HG03442 (cell line): ENCODE data around the gene IGF1R.
"Not testable (repeated sequence)": the region's sequence is repeated elsewhere in the genome, so short reads cannot be mapped to it uniquely, and the experiment has no call there.

Source experiments
- ATAC-seq: cut with Tn5 transposase; IDR thresholded peaks from one replicate; pipeline ENCODE4 v1.9.1; 2021; ENCODE audit warnings: mild to moderate bottlenecking, moderate library complexity; ENCODE audit not compliant: unreplicated experiment

The IGF1R gene

GRCh38 chr15:98955331-98955730 is 307.0 kb downstream of the IGF1R start:
- no peak for ATAC-seq

DNA sequence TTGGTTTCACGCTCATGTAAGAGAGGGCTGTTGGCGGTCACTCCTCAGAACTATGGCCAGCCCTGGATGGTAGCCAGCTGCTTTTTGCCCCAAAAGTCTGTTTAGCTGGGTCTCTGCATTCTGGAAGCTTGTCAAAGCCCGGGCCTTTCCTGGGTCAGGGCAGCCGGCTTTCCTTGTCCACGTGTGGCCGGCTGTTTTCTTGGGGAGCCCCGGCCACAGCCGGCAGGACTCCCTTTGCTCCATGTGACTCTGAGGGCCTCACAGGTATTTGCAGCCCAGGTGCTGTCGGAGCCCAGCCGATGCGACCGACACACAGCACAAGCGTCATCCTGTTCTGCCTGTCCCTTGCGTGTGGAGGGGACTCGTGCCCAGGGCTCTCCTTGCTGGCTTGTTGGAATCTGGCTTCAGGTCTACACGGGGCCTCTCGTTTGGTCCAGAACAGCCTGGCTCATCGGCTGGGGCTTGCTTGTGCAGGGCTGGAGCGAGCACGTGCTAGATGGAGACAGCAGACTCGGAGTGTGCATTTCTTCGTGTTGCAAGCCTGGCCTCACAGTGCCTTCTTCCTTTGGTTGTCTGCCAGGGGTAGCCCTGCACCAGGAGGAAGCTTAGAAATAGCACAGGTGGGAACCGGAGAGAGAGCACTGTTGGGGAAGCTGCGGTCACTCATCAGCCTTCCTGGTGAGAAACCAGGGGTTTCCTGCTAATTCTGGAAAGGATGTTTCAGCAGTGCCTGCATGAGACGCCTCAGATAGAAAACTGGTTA is 307.8 kb downstream of the IGF1R start:
- ATAC-seq, result no peak

DNA sequence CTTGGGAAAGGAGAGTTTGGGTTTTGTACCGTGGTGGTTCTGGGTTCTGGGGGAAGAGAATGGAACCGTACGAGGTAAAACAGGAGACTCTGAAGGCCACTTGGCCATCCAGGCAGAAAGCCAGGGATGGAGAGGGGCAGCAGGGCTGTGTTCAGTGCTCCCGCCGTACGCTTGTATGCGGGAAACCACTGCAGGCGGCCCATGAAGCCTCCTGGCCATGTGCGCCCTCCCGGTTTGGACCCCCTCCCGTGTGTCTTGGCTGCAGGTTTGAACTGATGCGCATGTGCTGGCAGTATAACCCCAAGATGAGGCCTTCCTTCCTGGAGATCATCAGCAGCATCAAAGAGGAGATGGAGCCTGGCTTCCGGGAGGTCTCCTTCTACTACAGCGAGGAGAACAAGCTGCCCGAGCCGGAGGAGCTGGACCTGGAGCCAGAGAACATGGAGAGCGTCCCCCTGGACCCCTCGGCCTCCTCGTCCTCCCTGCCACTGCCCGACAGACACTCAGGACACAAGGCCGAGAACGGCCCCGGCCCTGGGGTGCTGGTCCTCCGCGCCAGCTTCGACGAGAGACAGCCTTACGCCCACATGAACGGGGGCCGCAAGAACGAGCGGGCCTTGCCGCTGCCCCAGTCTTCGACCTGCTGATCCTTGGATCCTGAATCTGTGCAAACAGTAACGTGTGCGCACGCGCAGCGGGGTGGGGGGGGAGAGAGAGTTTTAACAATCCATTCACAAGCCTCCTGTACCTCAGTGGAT is 308.6 kb downstream of the IGF1R start:
- ATAC-seq, result no peak

DNA sequence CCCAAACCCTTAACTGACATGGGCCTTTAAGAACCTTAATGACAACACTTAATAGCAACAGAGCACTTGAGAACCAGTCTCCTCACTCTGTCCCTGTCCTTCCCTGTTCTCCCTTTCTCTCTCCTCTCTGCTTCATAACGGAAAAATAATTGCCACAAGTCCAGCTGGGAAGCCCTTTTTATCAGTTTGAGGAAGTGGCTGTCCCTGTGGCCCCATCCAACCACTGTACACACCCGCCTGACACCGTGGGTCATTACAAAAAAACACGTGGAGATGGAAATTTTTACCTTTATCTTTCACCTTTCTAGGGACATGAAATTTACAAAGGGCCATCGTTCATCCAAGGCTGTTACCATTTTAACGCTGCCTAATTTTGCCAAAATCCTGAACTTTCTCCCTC is 309.3 kb downstream of the IGF1R start:
- ATAC-seq, result no peak

DNA sequence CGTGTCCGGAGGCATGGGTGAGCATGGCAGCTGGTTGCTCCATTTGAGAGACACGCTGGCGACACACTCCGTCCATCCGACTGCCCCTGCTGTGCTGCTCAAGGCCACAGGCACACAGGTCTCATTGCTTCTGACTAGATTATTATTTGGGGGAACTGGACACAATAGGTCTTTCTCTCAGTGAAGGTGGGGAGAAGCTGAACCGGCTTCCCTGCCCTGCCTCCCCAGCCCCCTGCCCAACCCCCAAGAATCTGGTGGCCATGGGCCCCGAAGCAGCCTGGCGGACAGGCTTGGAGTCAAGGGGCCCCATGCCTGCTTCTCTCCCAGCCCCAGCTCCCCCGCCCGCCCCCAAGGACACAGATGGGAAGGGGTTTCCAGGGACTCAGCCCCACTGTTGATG is 309.7 kb downstream of the IGF1R start:
- no peak for ATAC-seq

DNA sequence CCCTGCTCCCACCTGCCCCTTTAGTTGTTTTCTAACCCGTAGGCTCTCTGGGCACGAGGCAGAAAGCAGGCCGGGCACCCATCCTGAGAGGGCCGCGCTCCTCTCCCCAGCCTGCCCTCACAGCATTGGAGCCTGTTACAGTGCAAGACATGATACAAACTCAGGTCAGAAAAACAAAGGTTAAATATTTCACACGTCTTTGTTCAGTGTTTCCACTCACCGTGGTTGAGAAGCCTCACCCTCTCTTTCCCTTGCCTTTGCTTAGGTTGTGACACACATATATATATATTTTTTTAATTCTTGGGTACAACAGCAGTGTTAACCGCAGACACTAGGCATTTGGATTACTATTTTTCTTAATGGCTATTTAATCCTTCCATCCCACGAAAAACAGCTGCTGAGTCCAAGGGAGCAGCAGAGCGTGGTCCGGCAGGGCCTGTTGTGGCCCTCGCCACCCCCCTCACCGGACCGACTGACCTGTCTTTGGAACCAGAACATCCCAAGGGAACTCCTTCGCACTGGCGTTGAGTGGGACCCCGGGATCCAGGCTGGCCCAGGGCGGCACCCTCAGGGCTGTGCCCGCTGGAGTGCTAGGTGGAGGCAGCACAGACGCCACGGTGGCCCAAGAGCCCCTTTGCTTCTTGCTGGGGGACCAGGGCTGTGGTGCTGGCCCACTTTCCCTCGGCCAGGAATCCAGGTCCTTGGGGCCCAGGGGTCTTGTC is 310.7 kb downstream of the IGF1R start:
- no peak for ATAC-seq

DNA sequence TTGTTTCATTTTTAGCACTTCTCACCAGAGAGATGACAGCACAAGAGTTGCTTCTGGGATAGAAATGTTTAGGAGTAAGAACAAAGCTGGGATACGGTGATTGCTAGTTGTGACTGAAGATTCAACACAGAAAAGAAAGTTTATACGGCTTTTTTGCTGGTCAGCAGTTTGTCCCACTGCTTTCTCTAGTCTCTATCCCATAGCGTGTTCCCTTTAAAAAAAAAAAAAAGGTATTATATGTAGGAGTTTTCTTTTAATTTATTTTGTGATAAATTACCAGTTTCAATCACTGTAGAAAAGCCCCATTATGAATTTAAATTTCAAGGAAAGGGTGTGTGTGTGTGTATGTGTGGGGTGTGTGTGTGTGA is 311.3 kb downstream of the IGF1R start:
- ATAC-seq, result no peak

DNA sequence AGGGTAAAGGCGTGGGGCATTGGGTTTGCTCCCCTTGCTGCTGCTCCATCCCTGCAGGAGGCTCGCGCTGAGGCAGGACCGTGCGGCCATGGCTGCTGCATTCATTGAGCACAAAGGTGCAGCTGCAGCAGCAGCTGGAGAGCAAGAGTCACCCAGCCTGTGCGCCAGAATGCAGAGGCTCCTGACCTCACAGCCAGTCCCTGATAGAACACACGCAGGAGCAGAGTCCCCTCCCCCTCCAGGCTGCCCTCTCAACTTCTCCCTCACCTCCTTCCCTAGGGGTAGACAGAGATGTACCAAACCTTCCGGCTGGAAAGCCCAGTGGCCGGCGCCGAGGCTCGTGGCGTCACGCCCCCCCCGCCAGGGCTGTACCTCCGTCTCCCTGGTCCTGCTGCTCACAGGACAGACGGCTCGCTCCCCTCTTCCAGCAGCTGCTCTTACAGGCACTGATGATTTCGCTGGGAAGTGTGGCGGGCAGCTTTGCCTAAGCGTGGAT is 312.3 kb downstream of the IGF1R start:
- ATAC-seq, result no peak

GRCh38 chr15:98963444-98963843 is 315.1 kb downstream of the IGF1R start:
- no peak for ATAC-seq

GRCh38 chr15:98964466-98965133 is 316.3 kb downstream of the IGF1R start:
- no peak for ATAC-seq

DNA sequence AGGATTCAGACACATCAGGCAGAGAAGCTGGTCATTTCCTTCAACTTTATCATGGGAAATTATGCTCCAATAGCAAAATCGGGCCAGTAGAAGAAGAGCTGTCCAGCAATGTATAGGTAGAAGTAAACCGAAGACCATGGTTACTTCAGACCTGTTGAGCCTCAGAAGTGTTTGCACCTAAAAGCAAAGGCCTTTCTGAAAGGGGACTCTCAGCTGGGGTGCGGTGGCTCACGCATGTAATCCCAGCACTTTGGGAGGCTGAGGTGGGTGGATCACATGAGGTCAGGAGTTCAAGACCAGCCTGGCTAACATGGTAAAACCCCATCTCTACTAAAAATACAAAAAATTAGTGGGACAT is 316.8 kb downstream of the IGF1R start:
- not testable (repeated sequence) for ATAC-seq

GRCh38 chr15:98965597-98965996 is 317.3 kb downstream of the IGF1R start:
- no peak for ATAC-seq

DNA sequence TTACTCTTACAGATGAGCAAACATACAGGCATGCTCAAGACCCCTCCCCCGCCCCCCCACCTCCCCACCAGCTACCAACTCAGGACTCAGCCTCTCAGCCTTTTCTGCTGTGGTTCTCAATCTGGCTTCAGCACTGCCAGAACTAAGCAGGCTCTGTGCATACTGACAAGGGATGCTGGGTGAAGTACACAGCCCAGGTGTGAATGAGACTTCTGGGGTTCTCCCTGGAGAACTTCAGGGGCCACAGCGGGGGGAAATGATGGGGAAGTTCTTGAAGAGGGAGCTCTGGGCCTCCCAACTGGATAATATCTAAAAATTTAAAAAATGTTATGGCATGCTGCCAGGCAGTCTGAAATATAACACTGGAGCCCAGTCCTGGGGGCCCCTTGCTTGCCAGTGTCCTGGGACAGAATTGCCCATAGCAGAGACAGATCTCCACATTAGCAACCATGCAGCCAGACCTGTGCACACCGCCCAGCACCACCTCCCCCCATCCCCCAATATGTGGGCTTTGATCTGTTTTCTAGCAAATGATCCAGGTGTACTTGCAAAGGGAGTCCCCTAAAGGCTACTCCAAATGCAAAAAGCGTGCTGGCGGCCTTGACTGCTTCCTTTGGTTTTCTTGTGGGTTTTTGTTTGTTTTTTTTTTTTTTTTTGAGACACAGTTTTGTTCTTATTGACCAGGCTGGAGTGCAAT is 317.9 kb downstream of the IGF1R start:
- ATAC-seq, result no peak

- ATAC-seq, result no peak
Measured at GRCh38 chr15:98967096-98967495, 318.8 kb downstream of the IGF1R start.

GRCh38 chr15:98967916-98968315 is 319.6 kb downstream of the IGF1R start:
- no peak for ATAC-seq

GRCh38 chr15:98968576-98968975 is 320.2 kb downstream of the IGF1R start:
- ATAC-seq, result no peak

GRCh38 chr15:98969126-98969735 is 320.9 kb downstream of the IGF1R start:
- ATAC-seq, result no peak

DNA sequence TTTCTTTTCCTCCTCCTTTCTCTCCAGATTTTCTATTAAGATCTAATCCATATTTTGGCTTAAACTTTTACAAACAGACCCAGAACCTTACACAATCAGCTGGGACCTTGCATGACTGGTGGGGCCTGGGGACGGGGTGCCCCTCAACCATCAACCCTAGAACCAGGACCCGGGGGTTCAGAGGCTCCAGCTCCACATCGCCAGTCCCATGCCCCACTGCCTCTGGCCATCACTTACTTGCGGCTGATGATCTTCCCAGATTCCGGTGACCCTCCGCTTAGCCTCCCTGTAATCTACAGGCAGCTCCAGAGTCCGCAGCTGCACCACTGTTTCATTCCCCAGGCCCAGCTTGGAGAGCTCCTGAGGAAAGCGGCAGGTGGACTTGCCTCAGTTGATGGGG is 322.5 kb downstream of the IGF1R start:
- ATAC-seq, result no peak

DNA sequence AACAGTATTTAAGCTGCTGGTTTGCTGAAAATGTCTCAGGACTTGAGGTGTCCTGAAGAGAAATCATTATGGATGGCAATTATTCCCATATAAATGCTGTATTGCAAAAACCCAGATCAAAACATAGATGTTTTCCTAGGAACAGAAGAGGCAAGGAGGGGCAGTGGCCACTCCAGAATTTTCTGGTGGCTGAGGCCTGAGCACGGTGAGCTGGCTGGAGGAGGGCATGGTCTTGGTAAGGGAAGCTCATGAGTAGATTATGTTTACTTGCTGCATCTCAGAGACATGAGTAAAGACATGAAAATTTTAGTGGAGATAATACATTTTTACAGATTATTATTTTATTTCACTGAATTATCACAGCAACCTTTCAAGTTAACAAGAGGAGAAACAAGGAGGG is 328.2 kb downstream of the IGF1R start:
- no peak for ATAC-seq

DNA sequence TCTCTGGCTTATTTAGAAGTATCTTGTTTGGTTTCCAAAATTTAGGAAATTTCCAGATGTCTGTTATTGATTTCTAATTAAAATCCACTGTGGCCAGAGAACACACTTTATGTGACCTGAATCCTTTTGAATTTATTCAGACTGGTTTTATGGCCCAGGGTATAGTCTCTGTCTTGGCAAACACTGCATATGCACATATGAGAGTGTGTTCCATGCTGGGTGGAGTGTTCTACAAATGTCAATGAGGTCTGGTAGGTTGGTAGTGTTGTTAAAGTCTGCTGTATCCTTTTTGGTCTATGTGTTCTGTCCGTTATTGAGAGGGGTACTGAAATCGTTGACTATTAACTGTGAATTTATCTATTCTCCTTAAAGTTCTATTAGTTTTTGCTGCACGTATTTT is 329.1 kb downstream of the IGF1R start:
- no peak for ATAC-seq
